Epithelial cell of esophagus (primary cell): ENCODE results near the gene INSRR.

Source experiments
- DNase-seq: peaks from one replicate; pipeline ENCODE4 v3.0.0; 2010; ENCODE audit warnings: low read depth
- H3K4me3 ChIP-seq: 2 replicates; pipeline ENCODE4 v1.5.1; 2011; ENCODE audit warnings: mild to moderate bottlenecking, low read length, control low read depth
- CTCF ChIP-seq: IDR thresholded peaks from 2 replicates; pipeline ENCODE4 v1.5.1; 2011; ENCODE audit warnings: low read depth, mild to moderate bottlenecking, low read length, control low read depth, inconsistent platforms; ENCODE audit not compliant: insufficient read depth; ENCODE audit errors: missing control alignments

INSRR gene

GRCh38 chr1:156804026-156804425 lies 54.9 kb downstream of the INSRR start:
- DNase-seq = no peak
- H3K4me3 ChIP-seq = no peak overlapping the region
- TF ChIP-seq CTCF = no peak

GRCh38 chr1:156803086-156803851 lies 55.6 kb downstream of the INSRR start:
- H3K4me3 ChIP-seq = no peak overlapping the region
- TF ChIP-seq CTCF = no peak
- peak; percentile 31 for DNase-seq

GRCh38 chr1:156802421-156802935 lies 56.4 kb downstream of the INSRR start:
- TF ChIP-seq CTCF = no peak
- no peak overlapping the region for H3K4me3 ChIP-seq
- no peak for DNase-seq

GRCh38 chr1:156801409-156802121 lies 57.4 kb downstream of the INSRR start:
- no peak for DNase-seq
- H3K4me3 ChIP-seq = no peak overlapping the region
- no peak for TF ChIP-seq CTCF

- peak; percentile 89 for TF ChIP-seq CTCF
- H3K4me3 ChIP-seq = no peak overlapping the region
- peak; percentile 72 for DNase-seq
Measured at GRCh38 chr1:156797212-156797871, 61.6 kb downstream of the INSRR start.

GRCh38 chr1:156796340-156797097 lies 62.4 kb downstream of the INSRR start:
- no peak overlapping the region for H3K4me3 ChIP-seq
- TF ChIP-seq CTCF = no peak
- DNase-seq = no peak
